Measurements from ENCODE around the gene A2ML1.

Gene A2ML1

DNA sequence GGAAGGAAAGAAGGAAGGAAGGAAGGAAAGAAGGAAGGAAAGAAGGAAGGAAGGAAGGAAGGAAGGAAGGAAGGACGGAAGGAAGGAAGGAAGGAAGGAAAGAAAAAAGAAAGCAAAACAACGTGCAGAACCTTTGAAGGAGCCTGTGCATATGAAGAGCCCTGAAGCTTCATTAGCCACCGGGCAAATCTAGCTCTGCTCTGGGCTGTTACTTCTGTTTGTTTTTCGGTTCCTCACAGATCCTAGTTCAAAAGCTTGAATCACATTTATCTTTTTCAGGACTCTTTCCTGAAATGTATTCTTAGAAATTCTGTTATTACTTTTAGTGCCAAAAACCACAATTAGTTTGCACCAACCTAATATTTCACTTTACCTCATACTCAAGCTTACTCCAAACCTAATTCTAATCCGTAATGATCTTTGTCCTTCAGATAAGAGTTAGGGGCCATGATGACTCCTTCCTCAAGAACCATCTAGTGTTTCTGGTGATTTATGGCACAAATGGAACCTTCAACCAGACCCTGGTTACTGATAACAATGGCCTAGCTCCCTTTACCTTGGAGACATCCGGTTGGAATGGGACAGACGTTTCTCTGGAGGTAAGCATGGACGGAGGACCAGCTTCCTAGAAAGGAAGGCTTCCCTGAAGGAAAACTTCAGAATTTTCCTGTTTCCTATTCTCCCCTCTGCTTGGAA, 18.7 kb downstream of the A2ML1 start:
- 100% methylated on average over 1 of the region's 8 CpGs for WGBS (ENCODE audit: extremely low coverage, insufficient coverage, insufficient read length)

DNA sequence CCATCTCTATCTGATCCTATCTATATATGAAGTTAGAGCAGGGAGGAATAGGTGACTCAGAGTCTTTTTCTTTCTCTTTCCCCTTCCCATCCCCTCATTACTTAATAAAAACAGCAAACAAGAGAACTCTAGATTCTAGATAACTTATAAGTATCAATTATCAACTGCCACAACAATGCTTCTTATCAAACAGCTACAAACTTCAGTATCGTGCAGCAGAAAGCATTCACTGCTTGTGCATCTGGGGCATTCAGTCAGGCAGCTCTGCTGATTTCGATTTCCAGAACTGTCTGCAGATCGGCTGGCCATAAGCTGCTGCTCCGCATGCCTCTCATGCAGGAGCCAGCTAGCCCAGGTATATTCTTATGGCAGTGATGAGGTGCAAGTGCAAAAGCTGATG, 19.4 kb downstream of the A2ML1 start:
- H3K4me3 ChIP-seq (ENCODE audit: low read depth, low read length): no peak overlapping the region
- no peak for DNase-seq
- no peaks in the 10 kb centered on the region for H3K79me1 ChIP-seq (ENCODE audit: low read length)
- H2AK5ac ChIP-seq (ENCODE audit: low read length): no peak overlapping the region
- no peak overlapping the region for H2AFZ ChIP-seq (ENCODE audit: insufficient read depth, low read length, poor library complexity)
- peaks cover 0 to 3% of the 10 kb centered on the region in 2 experiments for H3K4me1 ChIP-seq (ENCODE audit: control insufficient read depth in 1 of 2, insufficient read depth in 2 of 2, low read length in 2 of 2)
- no peak overlapping the region for H2BK5ac ChIP-seq (ENCODE audit: low read depth, low read length, poor library complexity)
- no peaks in the 10 kb centered on the region for H3K9me3 ChIP-seq (ENCODE audit: insufficient read depth, low read depth, low read length)
- H3K18ac ChIP-seq (ENCODE audit: low read length): no peak overlapping the region
- no peaks in the 10 kb centered on the region for H3K27me3 ChIP-seq (ENCODE audit: insufficient read depth, low read length)
- no peaks in the 10 kb centered on the region for H3K79me2 ChIP-seq (ENCODE audit: control insufficient read depth, insufficient read depth, low read length, poor library complexity)
- H3K36me3 ChIP-seq (ENCODE audit: control insufficient read depth in 1 of 2, insufficient read depth in 2 of 2, low read length in 2 of 2): no peaks in the 10 kb centered on the region
- no peak overlapping the region for H3K4me2 ChIP-seq (ENCODE audit: low read length)
- H3K9ac ChIP-seq (ENCODE audit: low read length): no peak overlapping the region
- no peak overlapping the region for H2BK12ac ChIP-seq (ENCODE audit: low read length)
- no peak overlapping the region for H4K91ac ChIP-seq (ENCODE audit: low read depth, low read length)
- H3K4ac ChIP-seq (ENCODE audit: low read depth, low read length): no peak overlapping the region
- H3K14ac ChIP-seq (ENCODE audit: low read length): no peak overlapping the region
- no peak overlapping the region for H4K12ac ChIP-seq (ENCODE audit: low read depth, low read length)
- H4K8ac ChIP-seq (ENCODE audit: low read depth, low read length): no peak overlapping the region
- H2BK120ac ChIP-seq (ENCODE audit: insufficient read depth, low read length, poor library complexity): no peak overlapping the region
- H3K27ac ChIP-seq (ENCODE audit: low read depth, low read length): no peak overlapping the region
- H3K23ac ChIP-seq (ENCODE audit: low read length): no peak overlapping the region
- WGBS (ENCODE audit: extremely low coverage, insufficient coverage, insufficient read length): no CpG with 5 or more reads among the region's 4 CpGs

More for the DNA sequence above, 18.7 kb downstream of the A2ML1 start:
- Histone ChIP-seq H3K27ac (ENCODE audit: low read depth, low read length) (no peak overlapping the region), H3K4ac (ENCODE audit: low read depth, low read length) (no peak overlapping the region), H2AFZ (ENCODE audit: insufficient read depth, low read length, poor library complexity) (no peak overlapping the region), H2BK12ac (ENCODE audit: low read length) (no peak overlapping the region), H2BK5ac (ENCODE audit: low read depth, low read length, poor library complexity) (no peak overlapping the region), H3K4me1 (ENCODE audit: control insufficient read depth in 1 of 2, insufficient read depth in 2 of 2, low read length in 2 of 2) (peaks cover 0 to 3% of the 10 kb centered on the region in 2 experiments), H3K9me3 (ENCODE audit: insufficient read depth, low read depth, low read length) (no peaks in the 10 kb centered on the region), H3K79me2 (ENCODE audit: control insufficient read depth, insufficient read depth, low read length, poor library complexity) (no peaks in the 10 kb centered on the region), H3K9ac (ENCODE audit: low read length) (no peak overlapping the region), H2BK120ac (ENCODE audit: insufficient read depth, low read length, poor library complexity) (no peak overlapping the region), H3K14ac (ENCODE audit: low read length) (no peak overlapping the region), H3K79me1 (ENCODE audit: low read length) (no peaks in the 10 kb centered on the region), H4K91ac (ENCODE audit: low read depth, low read length) (no peak overlapping the region), H3K4me3 (ENCODE audit: low read depth, low read length) (no peak overlapping the region), H3K23ac (ENCODE audit: low read length) (no peak overlapping the region), H3K27me3 (ENCODE audit: insufficient read depth, low read length) (no peaks in the 10 kb centered on the region), H3K18ac (ENCODE audit: low read length) (no peak overlapping the region), H3K36me3 (ENCODE audit: control insufficient read depth in 1 of 2, insufficient read depth in 2 of 2, low read length in 2 of 2) (no peaks in the 10 kb centered on the region), H4K8ac (ENCODE audit: low read depth, low read length) (no peak overlapping the region), H3K4me2 (ENCODE audit: low read length) (no peak overlapping the region), H2AK5ac (ENCODE audit: low read length) (no peak overlapping the region), H4K12ac (ENCODE audit: low read depth, low read length) (no peak overlapping the region)
- no peak for DNase-seq

DNA sequence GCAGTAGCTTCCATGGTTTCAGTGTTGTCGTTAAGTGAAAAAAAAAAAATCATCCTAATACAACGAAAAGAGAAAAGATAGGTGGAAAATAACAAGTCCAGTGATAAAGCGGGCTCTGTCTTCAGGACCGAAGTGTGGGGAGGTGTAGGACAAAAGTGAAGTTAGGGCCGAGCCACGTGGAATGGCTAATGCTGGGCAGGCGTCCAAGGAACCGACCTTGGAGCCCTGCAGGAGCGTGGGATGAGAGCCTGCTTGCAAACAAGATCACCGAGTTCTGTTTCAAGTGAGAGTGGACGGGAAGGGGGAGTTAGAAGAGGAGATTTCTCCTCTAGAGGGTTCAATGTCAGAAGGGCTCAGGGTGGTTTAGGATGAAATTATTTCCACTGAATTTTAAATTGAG, 22.2 kb downstream of the A2ML1 start:
- no peak overlapping the region for H2AK5ac ChIP-seq (ENCODE audit: low read length)
- no CpG with 5 or more reads among the region's 11 CpGs for WGBS (ENCODE audit: extremely low coverage, insufficient coverage, insufficient read length)
- H2BK12ac ChIP-seq (ENCODE audit: low read length): no peak overlapping the region
- H4K12ac ChIP-seq (ENCODE audit: low read depth, low read length): no peak overlapping the region
- no peak overlapping the region for H3K4ac ChIP-seq (ENCODE audit: low read depth, low read length)
- H3K79me1 ChIP-seq (ENCODE audit: low read length): no peaks in the 10 kb centered on the region
- H4K91ac ChIP-seq (ENCODE audit: low read depth, low read length): no peak overlapping the region
- no peak overlapping the region for H2AFZ ChIP-seq (ENCODE audit: insufficient read depth, low read length, poor library complexity)
- no peak for DNase-seq
- H3K27me3 ChIP-seq (ENCODE audit: insufficient read depth, low read length): no peaks in the 10 kb centered on the region
- no peak overlapping the region for H3K9ac ChIP-seq (ENCODE audit: low read length)
- H3K4me2 ChIP-seq (ENCODE audit: low read length): no peak overlapping the region
- H2BK5ac ChIP-seq (ENCODE audit: low read depth, low read length, poor library complexity): no peak overlapping the region
- no peak overlapping the region for H4K8ac ChIP-seq (ENCODE audit: low read depth, low read length)
- no peak overlapping the region for H3K4me3 ChIP-seq (ENCODE audit: low read depth, low read length)
- no peaks in the 10 kb centered on the region for H3K36me3 ChIP-seq (ENCODE audit: control insufficient read depth in 1 of 2, insufficient read depth in 2 of 2, low read length in 2 of 2)
- H3K23ac ChIP-seq (ENCODE audit: low read length): no peak overlapping the region
- no peaks in the 10 kb centered on the region for H3K9me3 ChIP-seq (ENCODE audit: insufficient read depth, low read depth, low read length)
- H3K18ac ChIP-seq (ENCODE audit: low read length): no peak overlapping the region
- no peaks in the 10 kb centered on the region for H3K79me2 ChIP-seq (ENCODE audit: control insufficient read depth, insufficient read depth, low read length, poor library complexity)
- H3K4me1 ChIP-seq (ENCODE audit: control insufficient read depth in 1 of 2, insufficient read depth in 2 of 2, low read length in 2 of 2): no peaks in the 10 kb centered on the region
- no peak overlapping the region for H2BK120ac ChIP-seq (ENCODE audit: insufficient read depth, low read length, poor library complexity)
- H3K14ac ChIP-seq (ENCODE audit: low read length): no peak overlapping the region
- H3K27ac ChIP-seq (ENCODE audit: low read depth, low read length): no peak overlapping the region

DNA sequence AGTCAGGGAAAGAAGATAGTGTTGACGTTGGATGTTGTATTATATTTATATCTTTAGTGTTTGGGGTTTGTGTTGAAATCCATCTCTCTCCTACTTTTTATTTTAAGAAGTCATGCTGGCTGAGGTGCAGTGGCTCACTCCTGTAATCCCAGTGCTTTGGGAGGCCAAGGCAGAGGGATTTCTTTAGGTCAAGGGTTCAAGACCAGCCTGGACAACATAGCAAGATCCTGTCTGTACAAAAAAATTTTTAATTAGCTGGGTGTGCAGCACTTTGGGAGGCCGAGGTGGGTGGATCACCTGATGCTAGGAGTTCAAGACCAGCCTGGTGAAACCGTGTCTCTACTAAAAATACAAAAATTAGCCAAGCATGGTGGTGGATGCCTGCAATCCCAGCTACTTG, 23.9 kb downstream of the A2ML1 start:
- Histone ChIP-seq H4K8ac (ENCODE audit: low read depth, low read length) (no peak overlapping the region), H3K27ac (ENCODE audit: low read depth, low read length) (no peak overlapping the region), H4K12ac (ENCODE audit: low read depth, low read length) (no peak overlapping the region), H3K23ac (ENCODE audit: low read length) (no peak overlapping the region), H3K79me1 (ENCODE audit: low read length) (no peaks in the 10 kb centered on the region), H3K14ac (ENCODE audit: low read length) (no peak overlapping the region), H3K4me1 (ENCODE audit: control insufficient read depth in 1 of 2, insufficient read depth in 2 of 2, low read length in 2 of 2) (no peaks in the 10 kb centered on the region), H2BK120ac (ENCODE audit: insufficient read depth, low read length, poor library complexity) (no peak overlapping the region), H3K36me3 (ENCODE audit: control insufficient read depth in 1 of 2, insufficient read depth in 2 of 2, low read length in 2 of 2) (no peaks in the 10 kb centered on the region), H2AK5ac (ENCODE audit: low read length) (no peak overlapping the region), H3K18ac (ENCODE audit: low read length) (no peak overlapping the region), H2AFZ (ENCODE audit: insufficient read depth, low read length, poor library complexity) (no peak overlapping the region), H3K4me2 (ENCODE audit: low read length) (no peak overlapping the region), H3K4ac (ENCODE audit: low read depth, low read length) (no peak overlapping the region), H3K4me3 (ENCODE audit: low read depth, low read length) (no peak overlapping the region), H3K27me3 (ENCODE audit: insufficient read depth, low read length) (no peaks in the 10 kb centered on the region), H2BK12ac (ENCODE audit: low read length) (no peak overlapping the region), H4K91ac (ENCODE audit: low read depth, low read length) (no peak overlapping the region), H3K79me2 (ENCODE audit: control insufficient read depth, insufficient read depth, low read length, poor library complexity) (no peaks in the 10 kb centered on the region), H3K9me3 (ENCODE audit: insufficient read depth, low read depth, low read length) (no peaks in the 10 kb centered on the region), H3K9ac (ENCODE audit: low read length) (no peak overlapping the region), H2BK5ac (ENCODE audit: low read depth, low read length, poor library complexity) (no peak overlapping the region)
- WGBS (ENCODE audit: extremely low coverage, insufficient coverage, insufficient read length): no CpG with 5 or more reads among the region's 3 CpGs
- no peak for DNase-seq
